ENCODE data around the gene PHLDB1.
"Not testable (repeated sequence)": the region's sequence is repeated elsewhere in the genome, so short reads cannot be mapped to it uniquely, and the experiment has no call there.

PHLDB1 gene

DNA sequence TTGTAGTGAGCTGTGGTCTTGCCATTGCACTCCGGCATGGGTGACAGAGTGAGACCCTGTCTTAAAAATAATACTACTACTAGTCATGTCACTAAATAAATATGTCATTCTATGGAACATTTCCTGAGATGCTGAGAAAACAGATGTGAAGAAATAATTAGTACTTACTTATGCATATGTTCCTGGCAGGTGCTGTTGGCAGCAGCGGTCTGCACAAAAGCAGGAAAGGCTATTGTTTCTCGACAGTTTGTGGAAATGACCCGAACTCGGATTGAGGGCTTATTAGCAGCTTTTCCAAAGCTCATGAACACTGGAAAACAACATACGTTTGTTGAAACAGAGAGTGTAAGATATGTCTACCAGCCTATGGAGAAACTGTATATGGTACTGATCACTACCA, 26.4 kb upstream of the PHLDB1 start:
- H3K79me2 ChIP-seq (ENCODE audit: control insufficient read depth, insufficient read depth, low read length, unreplicated experiment), result peaks cover 67% of the 10 kb centered on the region
- no peak overlapping the region for H3K4me3 ChIP-seq (ENCODE audit: low read depth, low read length)
- H3K27me3 ChIP-seq (ENCODE audit: insufficient read depth, low read length), result no peaks in the 10 kb centered on the region
- H2AFZ ChIP-seq (ENCODE audit: low read length, unreplicated experiment), result no peak overlapping the region
- no peak overlapping the region for H3K27ac ChIP-seq (ENCODE audit: low read depth, low read length)
- peaks cover 17% of the 10 kb centered on the region for H3K4me1 ChIP-seq (ENCODE audit: control insufficient read depth, insufficient read depth, low read length, unreplicated experiment)
- H3K36me3 ChIP-seq (ENCODE audit: insufficient read depth, low read length), result peaks cover 36% of the 10 kb centered on the region

DNA sequence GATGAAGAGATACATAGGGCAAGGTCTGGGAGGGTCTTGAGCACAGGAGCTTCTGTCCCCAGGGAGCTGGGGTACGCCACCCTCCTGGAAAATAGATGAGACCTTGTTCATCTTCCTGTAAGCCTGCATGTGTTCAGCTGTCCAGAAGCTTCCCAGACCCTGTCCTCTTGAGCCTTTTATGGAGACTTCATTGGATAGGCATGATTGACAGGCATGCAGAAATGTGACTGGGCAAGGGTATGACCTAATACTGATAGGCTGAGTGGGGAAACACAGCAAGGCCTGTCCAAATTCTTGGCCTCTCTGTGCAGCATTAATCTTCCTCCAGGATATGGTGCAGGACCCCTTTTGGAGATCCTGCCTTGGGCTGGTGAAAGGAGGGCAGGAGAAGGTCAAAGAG, 19.5 kb upstream of the PHLDB1 start:
- Histone ChIP-seq H3K4me1 (ENCODE audit: control insufficient read depth, insufficient read depth, low read length, unreplicated experiment) (no peaks in the 10 kb centered on the region), H3K27ac (ENCODE audit: low read depth, low read length) (no peak overlapping the region), H3K36me3 (ENCODE audit: insufficient read depth, low read length) (peaks cover 58% of the 10 kb centered on the region), H3K79me2 (ENCODE audit: control insufficient read depth, insufficient read depth, low read length, unreplicated experiment) (peaks cover 5% of the 10 kb centered on the region), H3K27me3 (ENCODE audit: insufficient read depth, low read length) (no peaks in the 10 kb centered on the region), H3K4me3 (ENCODE audit: low read depth, low read length) (no peak overlapping the region), H2AFZ (ENCODE audit: low read length, unreplicated experiment) (no peak overlapping the region)

DNA sequence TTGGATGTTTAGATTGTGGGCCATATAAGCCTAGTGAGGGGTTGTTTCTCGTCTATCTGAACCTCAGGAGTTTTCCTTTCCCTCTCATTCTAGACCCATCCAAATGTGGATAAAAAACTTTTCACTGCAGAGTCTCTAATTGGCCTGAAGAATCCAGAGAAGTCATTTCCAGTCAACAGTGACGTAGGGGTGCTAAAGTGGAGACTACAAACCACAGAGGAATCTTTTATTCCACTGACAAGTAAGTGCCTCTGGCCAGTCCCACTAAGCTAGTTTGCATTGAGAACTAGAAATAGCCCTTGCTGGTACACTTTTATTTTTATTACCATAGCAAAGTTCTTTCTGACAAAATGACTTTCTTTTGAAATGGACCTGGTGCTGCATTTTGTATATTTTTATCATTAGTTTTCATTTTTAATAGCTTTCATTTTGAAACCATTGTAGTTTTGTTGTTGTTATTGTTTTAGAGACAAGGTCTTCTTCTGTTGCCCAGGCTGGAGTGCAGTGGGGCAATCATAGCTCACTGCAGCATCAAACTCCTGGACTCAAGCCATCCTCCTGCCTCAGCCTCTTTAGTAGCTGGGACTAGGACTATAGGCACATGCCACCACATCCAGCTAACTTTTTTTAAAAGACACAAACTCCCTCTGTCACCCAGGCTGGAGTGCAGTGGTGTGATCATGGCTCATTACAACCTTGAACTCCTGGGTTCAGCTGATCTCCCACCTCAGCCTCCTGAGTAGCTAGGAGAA, 14.6 kb upstream of the PHLDB1 start:
- no peak overlapping the region for H3K4me3 ChIP-seq (ENCODE audit: low read depth, low read length)
- H3K79me2 ChIP-seq (ENCODE audit: control insufficient read depth, insufficient read depth, low read length, unreplicated experiment), result peaks cover 16% of the 10 kb centered on the region
- H3K36me3 ChIP-seq (ENCODE audit: insufficient read depth, low read length), result peaks cover 56% of the 10 kb centered on the region
- peak overlapping the region; percentile 30; the same call in 1 of the 2 replicates for H3K27ac ChIP-seq (ENCODE audit: low read depth, low read length)
- H3K27me3 ChIP-seq (ENCODE audit: insufficient read depth, low read length), result no peaks in the 10 kb centered on the region
- H3K4me1 ChIP-seq (ENCODE audit: control insufficient read depth, insufficient read depth, low read length, unreplicated experiment), result no peaks in the 10 kb centered on the region
- H2AFZ ChIP-seq (ENCODE audit: low read length, unreplicated experiment), result no peak overlapping the region

DNA sequence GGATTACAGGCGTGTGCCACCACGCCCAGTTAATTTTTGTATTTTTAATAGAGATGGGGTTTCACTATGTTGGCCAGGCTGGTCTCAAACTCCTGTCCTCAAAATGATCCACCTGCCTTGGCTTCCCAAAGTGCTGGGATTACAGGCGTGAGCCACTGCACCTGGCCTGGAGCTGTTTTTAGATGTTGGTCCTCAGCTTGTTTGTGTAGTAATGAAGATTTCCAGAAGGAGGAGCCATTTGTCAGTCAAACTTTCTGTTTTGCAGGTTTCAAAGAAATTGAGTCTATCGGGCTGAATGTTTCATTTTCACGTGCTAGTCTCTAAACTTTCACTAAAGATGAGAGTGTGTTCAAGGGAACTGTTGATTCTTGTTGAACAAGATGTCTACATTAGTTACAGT, 12.4 kb upstream of the PHLDB1 start:
- not testable (repeated sequence) for H3K27me3 ChIP-seq (ENCODE audit: insufficient read depth, low read length); H3K4me3 ChIP-seq (ENCODE audit: low read depth, low read length); H3K4me1 ChIP-seq (ENCODE audit: control insufficient read depth, insufficient read depth, low read length, unreplicated experiment); H3K27ac ChIP-seq (ENCODE audit: low read depth, low read length); H2AFZ ChIP-seq (ENCODE audit: low read length, unreplicated experiment)
- H3K36me3 ChIP-seq (ENCODE audit: insufficient read depth, low read length), result peaks cover 55% of the 10 kb centered on the region
- H3K79me2 ChIP-seq (ENCODE audit: control insufficient read depth, insufficient read depth, low read length, unreplicated experiment), result peaks cover 16% of the 10 kb centered on the region

DNA sequence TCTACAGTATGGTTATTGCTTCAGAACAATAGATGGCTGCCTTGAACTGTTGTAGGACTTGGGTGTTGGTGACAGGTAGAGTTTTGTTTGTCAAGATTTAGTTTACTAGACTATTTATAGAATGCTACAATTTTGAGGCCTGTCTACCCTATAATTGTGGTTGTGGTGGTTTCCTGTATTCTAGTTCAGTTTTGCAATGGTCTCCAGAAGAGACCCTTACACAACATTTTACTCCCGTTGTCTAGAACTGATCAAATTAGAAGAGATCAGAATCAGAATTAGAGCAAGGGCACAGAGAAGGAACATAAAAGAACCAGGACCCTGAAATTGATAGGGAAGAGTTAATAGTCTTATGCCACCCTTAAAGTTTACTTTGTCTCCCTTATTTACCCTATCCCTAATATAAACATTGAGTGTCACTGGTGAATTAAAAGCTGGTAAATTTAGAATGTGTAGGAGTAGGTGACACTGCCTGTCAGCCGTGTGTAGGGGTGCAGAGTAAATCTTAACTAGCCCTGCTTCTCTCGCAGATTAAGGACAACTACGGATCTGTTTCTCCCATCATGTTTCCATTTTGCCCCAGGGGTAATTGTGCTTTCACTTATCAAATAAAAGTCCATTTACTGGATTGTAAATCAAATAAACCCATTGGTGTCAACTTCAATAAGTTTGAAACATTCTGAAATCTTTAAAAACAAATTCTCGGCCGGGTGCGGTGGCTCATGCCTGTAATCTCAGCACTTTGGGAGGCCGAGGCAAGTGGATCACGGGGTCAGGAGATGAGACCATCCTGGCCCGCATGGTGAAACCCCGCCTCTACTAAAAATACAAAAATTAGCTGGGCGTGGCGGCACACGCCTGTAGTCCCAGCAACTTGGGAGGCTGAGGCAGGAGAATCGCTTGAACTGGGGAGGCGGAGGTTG, 10.9 kb upstream of the PHLDB1 start:
- no peak overlapping the region for H3K27ac ChIP-seq (ENCODE audit: low read depth, low read length)
- no peaks in the 10 kb centered on the region for H3K27me3 ChIP-seq (ENCODE audit: insufficient read depth, low read length)
- H3K36me3 ChIP-seq (ENCODE audit: insufficient read depth, low read length), result peaks cover 51% of the 10 kb centered on the region
- H3K4me3 ChIP-seq (ENCODE audit: low read depth, low read length), result no peak overlapping the region
- H3K79me2 ChIP-seq (ENCODE audit: control insufficient read depth, insufficient read depth, low read length, unreplicated experiment), result peaks cover 16% of the 10 kb centered on the region
- no peak overlapping the region for H2AFZ ChIP-seq (ENCODE audit: low read length, unreplicated experiment)
- no peaks in the 10 kb centered on the region for H3K4me1 ChIP-seq (ENCODE audit: control insufficient read depth, insufficient read depth, low read length, unreplicated experiment)

DNA sequence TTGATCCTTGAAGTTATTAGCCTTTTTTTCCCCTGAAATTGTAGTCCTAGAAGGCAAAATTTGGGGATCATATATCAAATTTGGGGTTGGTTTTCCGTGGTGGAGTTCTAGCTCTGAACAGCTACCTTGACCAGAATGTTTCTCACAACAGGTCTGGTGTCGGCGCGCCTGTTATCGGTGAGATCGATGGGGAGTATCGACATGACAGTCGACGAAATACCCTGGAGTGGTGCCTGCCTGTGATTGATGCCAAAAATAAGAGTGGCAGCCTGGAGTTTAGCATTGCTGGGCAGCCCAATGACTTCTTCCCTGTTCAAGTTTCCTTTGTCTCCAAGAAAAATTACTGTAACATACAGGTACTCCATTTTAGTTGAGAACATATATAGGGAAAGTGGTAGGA, 9.9 kb upstream of the PHLDB1 start:
- Histone ChIP-seq H3K79me2 (ENCODE audit: control insufficient read depth, insufficient read depth, low read length, unreplicated experiment) (peaks cover 16% of the 10 kb centered on the region), H3K27me3 (ENCODE audit: insufficient read depth, low read length) (no peaks in the 10 kb centered on the region), H3K27ac (ENCODE audit: low read depth, low read length) (no peak overlapping the region), H3K4me3 (ENCODE audit: low read depth, low read length) (no peak overlapping the region), H3K4me1 (ENCODE audit: control insufficient read depth, insufficient read depth, low read length, unreplicated experiment) (no peaks in the 10 kb centered on the region), H2AFZ (ENCODE audit: low read length, unreplicated experiment) (no peak overlapping the region), H3K36me3 (ENCODE audit: insufficient read depth, low read length) (peaks cover 60% of the 10 kb centered on the region)

DNA sequence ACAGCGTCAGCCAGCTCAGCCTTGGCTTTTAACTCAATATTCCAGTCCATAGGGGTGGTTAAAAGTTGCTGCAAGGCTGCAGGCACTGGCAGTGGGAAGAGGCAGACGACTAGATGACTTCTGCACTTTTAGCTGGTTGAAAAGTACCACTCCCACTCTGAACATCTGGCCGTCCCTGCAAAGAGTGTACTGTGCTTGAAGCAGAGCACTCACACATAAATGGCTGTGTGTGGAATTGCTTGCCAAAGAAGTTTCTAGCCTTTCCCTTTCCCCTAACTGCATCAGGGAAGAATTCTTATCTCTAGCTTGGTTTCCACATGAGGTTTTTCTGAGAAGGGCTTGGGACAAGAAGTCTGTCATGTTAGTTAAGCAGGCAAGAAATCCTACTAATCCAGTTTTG, 5.1 kb upstream of the PHLDB1 start:
- peaks cover 30% of the 10 kb centered on the region for H3K36me3 ChIP-seq (ENCODE audit: insufficient read depth, low read length)

DNA sequence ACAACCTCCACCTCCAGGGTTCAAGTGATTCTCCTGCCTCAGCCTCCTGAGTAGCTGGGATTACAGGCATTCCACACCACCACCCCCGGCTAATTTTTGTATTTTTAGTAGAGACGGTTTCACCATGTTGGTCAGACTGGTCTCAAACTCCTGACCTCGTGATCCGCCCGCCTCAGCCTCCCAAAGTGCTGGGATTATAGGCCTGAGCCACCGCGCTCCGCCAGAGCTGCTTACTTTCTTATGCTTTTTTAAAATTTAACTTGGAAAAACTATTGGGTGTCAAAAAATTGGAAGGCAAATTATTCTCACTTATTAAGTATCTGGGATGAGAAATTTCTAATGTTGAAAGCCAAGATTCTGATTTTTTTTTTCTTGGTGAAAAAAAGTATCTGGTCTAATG, 3.7 kb upstream of the PHLDB1 start:
- not testable (repeated sequence) for H3K79me2 ChIP-seq (ENCODE audit: control insufficient read depth, insufficient read depth, low read length, unreplicated experiment); H2AFZ ChIP-seq (ENCODE audit: low read length, unreplicated experiment); H3K27me3 ChIP-seq (ENCODE audit: insufficient read depth, low read length); H3K4me3 ChIP-seq (ENCODE audit: low read depth, low read length)
- peak overlapping the region; percentile 98 for H3K27ac ChIP-seq (ENCODE audit: low read depth, low read length)
- peaks cover 22% of the 10 kb centered on the region for H3K36me3 ChIP-seq (ENCODE audit: insufficient read depth, low read length)
- peaks cover 36% of the 10 kb centered on the region for H3K4me1 ChIP-seq (ENCODE audit: control insufficient read depth, insufficient read depth, low read length, unreplicated experiment)

More for the DNA sequence above, 5.1 kb upstream of the PHLDB1 start:
- Histone ChIP-seq H3K27me3 (ENCODE audit: insufficient read depth, low read length) (no peaks in the 10 kb centered on the region), H3K4me1 (ENCODE audit: control insufficient read depth, insufficient read depth, low read length, unreplicated experiment) (peaks cover 35% of the 10 kb centered on the region), H3K4me3 (ENCODE audit: low read depth, low read length) (no peak overlapping the region), H3K79me2 (ENCODE audit: control insufficient read depth, insufficient read depth, low read length, unreplicated experiment) (no peaks in the 10 kb centered on the region), H3K27ac (ENCODE audit: low read depth, low read length) (peak overlapping the region; percentile 98), H2AFZ (ENCODE audit: low read length, unreplicated experiment) (no peak overlapping the region)

DNA sequence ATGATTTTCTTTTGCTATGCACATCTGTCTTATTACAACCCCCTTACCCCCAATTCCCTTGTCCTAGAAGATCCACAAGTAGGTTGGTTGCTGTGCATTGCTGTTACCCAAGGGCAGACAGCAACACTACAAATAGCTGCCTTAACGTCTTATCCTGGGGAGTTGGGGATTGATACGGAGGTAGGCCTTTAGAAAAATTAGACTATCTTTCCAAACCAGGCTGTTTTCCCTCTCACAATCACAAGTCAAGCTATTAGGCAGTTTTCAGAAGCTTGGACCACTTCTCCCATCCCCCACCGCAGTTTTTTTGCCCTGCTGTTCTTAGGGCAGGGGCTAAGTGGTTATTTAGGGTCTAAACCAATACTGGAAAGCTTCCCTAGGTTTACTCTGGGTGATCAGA, 2.8 kb upstream of the PHLDB1 start:
- peak overlapping the region; percentile 98 for H3K27ac ChIP-seq (ENCODE audit: low read depth, low read length)
- H3K27me3 ChIP-seq (ENCODE audit: insufficient read depth, low read length), result no peaks in the 10 kb centered on the region
- H3K4me1 ChIP-seq (ENCODE audit: control insufficient read depth, insufficient read depth, low read length, unreplicated experiment), result peaks cover 42% of the 10 kb centered on the region
- no peak overlapping the region for H2AFZ ChIP-seq (ENCODE audit: low read length, unreplicated experiment)
- peaks cover 14% of the 10 kb centered on the region for H3K79me2 ChIP-seq (ENCODE audit: control insufficient read depth, insufficient read depth, low read length, unreplicated experiment)
- peaks cover 22% of the 10 kb centered on the region for H3K36me3 ChIP-seq (ENCODE audit: insufficient read depth, low read length)
- H3K4me3 ChIP-seq (ENCODE audit: low read depth, low read length), result peak overlapping the region; percentile 44; the same call in 1 of the 2 replicates

DNA sequence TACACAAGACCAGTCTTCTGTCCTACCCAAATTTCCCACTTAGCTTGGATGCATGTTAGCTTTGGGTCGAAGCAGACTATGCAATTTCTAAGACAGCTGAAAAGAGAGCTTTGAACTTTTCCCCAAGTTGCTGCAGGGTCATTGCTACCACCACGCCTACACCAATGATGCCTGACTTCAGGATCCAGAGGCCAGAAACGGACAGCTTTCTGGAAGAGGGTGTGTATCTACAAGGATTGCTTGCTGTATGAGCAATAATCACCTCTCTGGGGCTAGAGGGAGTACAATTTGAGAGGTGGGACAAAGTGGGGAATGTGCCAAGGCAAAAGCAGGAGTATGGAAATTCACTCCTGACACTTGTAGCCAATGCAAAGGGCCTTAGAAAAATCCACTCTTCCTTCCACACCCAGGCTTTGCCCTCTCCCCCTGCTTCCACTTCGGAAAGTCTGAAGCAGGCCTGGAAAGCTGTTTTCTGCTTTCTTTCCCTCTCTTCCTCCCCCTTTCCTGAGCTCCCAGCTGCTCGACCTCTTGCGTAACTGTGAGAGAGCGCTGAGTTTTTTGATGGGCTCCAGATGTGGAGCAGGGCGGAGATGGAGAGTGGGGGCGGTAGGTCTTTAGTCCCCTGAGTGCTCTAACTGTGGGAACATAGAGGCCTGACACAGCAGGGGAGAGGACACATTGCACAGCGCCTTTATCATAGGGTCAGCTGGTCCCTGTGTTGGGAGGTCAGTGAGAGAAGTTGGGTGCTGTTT, 2.1 kb upstream of the PHLDB1 start:
- Histone ChIP-seq H3K4me1 (ENCODE audit: control insufficient read depth, insufficient read depth, low read length, unreplicated experiment) (peaks cover 42% of the 10 kb centered on the region), H3K27ac (ENCODE audit: low read depth, low read length) (peak overlapping the region; percentile 98), H3K79me2 (ENCODE audit: control insufficient read depth, insufficient read depth, low read length, unreplicated experiment) (peaks cover 21% of the 10 kb centered on the region), H3K4me3 (ENCODE audit: low read depth, low read length) (peak overlapping the region; percentile 44; the same call in 1 of the 2 replicates), H2AFZ (ENCODE audit: low read length, unreplicated experiment) (no peak overlapping the region), H3K36me3 (ENCODE audit: insufficient read depth, low read length) (peaks cover 15% of the 10 kb centered on the region), H3K27me3 (ENCODE audit: insufficient read depth, low read length) (no peaks in the 10 kb centered on the region)
